ENCODE results near the gene OR52A1. TPM values are rescaled to one million over a fixed set of nuclear protein-coding genes. Genes with fewer than 3 reads are reported as not detected.

The OR52A1 gene
- total RNA-seq, 1 experiment from 2014 or later = 3.7 TPM

- no peak for TF ChIP-seq ARID4B (CRISPR knock-in tag; IDR thresholded peaks at IDR 0.05; ENCODE audit: borderline replicate concordance)
Observed at GRCh38 chr11:5154657-5155056, at the start of gene OR52A1 (continued).

- Mint-ChIP-seq H3K36me3 (no peaks in the 10 kb centered on the region), H3K4me3 (no peak overlapping the region), H3K27ac (no peak overlapping the region), H3K4me1 (peaks cover 5% of the 10 kb centered on the region; the same call in 1 of the 2 replicates), H3K9me3 (no peaks in the 10 kb centered on the region), H3K27me3 (ENCODE audit: low read depth) (no peaks in the 10 kb centered on the region)
- ATAC-seq (no peak), DNase-seq (ENCODE audit: low spot score) (no peak)
- no peak for TF ChIP-seq MLX (CRISPR knock-in tag; IDR thresholded peaks at IDR 0.05)
- TF ChIP-seq NFE2L1 (CRISPR knock-in tag; IDR thresholded peaks at IDR 0.05) = no peak
- no peak for TF ChIP-seq SMAD3 (CRISPR knock-in tag; IDR thresholded peaks at IDR 0.05; ENCODE audit: borderline replicate concordance)
- no peak for TF ChIP-seq NR3C1 (CRISPR knock-in tag; conservative IDR thresholded peaks at IDR 0.05; ENCODE audit: low read depth)
- TF ChIP-seq PREB (CRISPR knock-in tag; IDR thresholded peaks at IDR 0.05; ENCODE audit: borderline replicate concordance) = no peak
- no peak for TF ChIP-seq HMGA2 (CRISPR knock-in tag; IDR thresholded peaks at IDR 0.05)
- no peak for TF ChIP-seq CBFB (CRISPR knock-in tag; IDR thresholded peaks at IDR 0.05; ENCODE audit: low read depth)
- no peak for TF ChIP-seq ERG (CRISPR knock-in tag; IDR thresholded peaks at IDR 0.05)
- TF ChIP-seq USF1 (CRISPR knock-in tag; IDR thresholded peaks at IDR 0.05) = no peak
- no peak for TF ChIP-seq PRDM15 (CRISPR knock-in tag; IDR thresholded peaks at IDR 0.05)
- ChIA-PET CTCF (no interaction called here), POLR2A (no interaction called here)
Observed at GRCh38 chr11:5203366-5203765, 48.8 kb upstream of the OR52A1 start.

GRCh38 chr11:5200582-5200981, 46.0 kb upstream of the OR52A1 start, which contains the start of gene OR51V1:
Gene OR51V1, minus strand, starts transcription at chr11:5200682. Its CDS starts 0 bp downstream, at chr11:5200682.
- ATAC-seq (no peak), DNase-seq (ENCODE audit: low spot score) (no peak)
- no peak within 1 kb of the TSS for H3K27ac Mint-ChIP-seq
- peaks cover 23% of the 10 kb centered on the region for H3K4me1 Mint-ChIP-seq
- H3K36me3 Mint-ChIP-seq = no peaks in the 10 kb centered on the region
- no peaks in the 10 kb centered on the region for H3K27me3 Mint-ChIP-seq (ENCODE audit: low read depth)
- no peak within 1 kb of the TSS for H3K4me3 Mint-ChIP-seq
- H3K9me3 Mint-ChIP-seq = no peaks in the 10 kb centered on the region
- CTCF ChIA-PET = no interaction called here
- POLR2A ChIA-PET = no interaction called here
- TF ChIP-seq E2F4 (CRISPR knock-in tag; IDR thresholded peaks at IDR 0.05; ENCODE audit: borderline replicate concordance, low read depth) (no peak), MLX (CRISPR knock-in tag; IDR thresholded peaks at IDR 0.05) (no peak), CTCF (IDR thresholded peaks at IDR 0.05) (no peak), FOXJ3 (CRISPR knock-in tag; IDR thresholded peaks at IDR 0.05; ENCODE audit: borderline replicate concordance) (no peak), ATF2 (CRISPR knock-in tag; IDR thresholded peaks at IDR 0.05; ENCODE audit: borderline replicate concordance, low read depth) (no peak)

Data from WTC11 (cell line).